ENCODE data around the gene COL1A1.

DNA sequence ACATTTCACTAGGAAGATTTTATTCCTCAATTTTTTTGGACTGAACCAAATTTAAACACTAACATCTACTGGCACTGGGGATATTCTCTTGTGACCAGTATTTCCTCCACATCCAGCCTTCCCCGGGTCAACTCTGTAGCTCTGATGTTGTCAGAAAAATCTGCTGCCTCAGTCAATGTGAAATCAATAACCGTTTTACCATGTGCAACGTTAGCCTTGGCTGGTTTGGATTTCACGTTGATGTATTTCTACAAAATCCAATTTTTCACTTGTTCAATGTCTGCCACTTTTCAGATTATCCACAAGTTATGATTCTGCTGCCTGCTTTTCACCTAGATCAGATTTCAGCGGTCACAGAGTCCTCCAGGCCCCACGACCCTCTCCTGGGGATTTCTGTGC lies 28.5 kb downstream of the COL1A1 start:
- TF ChIP-seq POLR2AphosphoS5 (IDR thresholded peaks at IDR 0.05; ENCODE audit: insufficient read depth in 1 of 2, low read depth in 1 of 2) (no peak), POLR2A (IDR thresholded peaks at IDR 0.05) (no peak)
- TF ChIP-seq, protein P1, sequence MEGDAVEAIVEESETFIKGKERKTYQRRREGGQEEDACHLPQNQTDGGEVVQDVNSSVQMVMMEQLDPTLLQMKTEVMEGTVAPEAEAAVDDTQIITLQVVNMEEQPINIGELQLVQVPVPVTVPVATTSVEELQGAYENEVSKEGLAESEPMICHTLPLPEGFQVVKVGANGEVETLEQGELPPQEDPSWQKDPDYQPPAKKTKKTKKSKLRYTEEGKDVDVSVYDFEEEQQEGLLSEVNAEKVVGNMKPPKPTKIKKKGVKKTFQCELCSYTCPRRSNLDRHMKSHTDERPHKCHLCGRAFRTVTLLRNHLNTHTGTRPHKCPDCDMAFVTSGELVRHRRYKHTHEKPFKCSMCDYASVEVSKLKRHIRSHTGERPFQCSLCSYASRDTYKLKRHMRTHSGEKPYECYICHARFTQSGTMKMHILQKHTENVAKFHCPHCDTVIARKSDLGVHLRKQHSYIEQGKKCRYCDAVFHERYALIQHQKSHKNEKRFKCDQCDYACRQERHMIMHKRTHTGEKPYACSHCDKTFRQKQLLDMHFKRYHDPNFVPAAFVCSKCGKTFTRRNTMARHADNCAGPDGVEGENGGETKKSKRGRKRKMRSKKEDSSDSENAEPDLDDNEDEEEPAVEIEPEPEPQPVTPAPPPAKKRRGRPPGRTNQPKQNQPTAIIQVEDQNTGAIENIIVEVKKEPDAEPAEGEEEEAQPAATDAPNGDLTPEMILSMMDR (IDR thresholded peaks at IDR 0.05) = no peak
